ENCODE data around the gene FGF23.
"Not testable (repeated sequence)": the region's sequence is repeated elsewhere in the genome, so short reads cannot be mapped to it uniquely, and the experiment has no call there.

The FGF23 gene

DNA sequence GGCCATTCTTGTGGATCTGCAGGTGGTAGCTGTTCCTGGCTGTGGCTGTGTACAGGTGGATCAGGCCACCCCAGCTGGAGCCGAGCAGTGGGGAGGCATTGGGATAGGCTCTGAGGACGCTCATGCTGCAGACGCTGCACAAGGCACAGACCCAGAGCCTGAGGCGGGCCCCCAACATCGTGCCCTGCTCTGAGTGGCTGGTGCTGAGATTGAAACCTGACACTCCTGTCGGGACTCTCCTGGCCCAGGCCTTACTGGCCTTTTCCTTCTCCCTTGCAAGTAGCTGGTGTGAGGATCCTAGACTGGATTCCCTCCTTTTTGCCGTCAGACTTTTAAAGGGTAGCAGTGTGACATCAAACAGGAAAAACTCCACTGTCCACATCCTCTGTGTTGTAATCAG is at the start of gene FGF23:
TSS of gene FGF23 (minus strand) at position 308 of the 400 bp plus-strand sequence. CDS start at position 178, 130 bp downstream.
- DNase-seq (ENCODE audit: low spot score), result peak; percentile 12

DNA sequence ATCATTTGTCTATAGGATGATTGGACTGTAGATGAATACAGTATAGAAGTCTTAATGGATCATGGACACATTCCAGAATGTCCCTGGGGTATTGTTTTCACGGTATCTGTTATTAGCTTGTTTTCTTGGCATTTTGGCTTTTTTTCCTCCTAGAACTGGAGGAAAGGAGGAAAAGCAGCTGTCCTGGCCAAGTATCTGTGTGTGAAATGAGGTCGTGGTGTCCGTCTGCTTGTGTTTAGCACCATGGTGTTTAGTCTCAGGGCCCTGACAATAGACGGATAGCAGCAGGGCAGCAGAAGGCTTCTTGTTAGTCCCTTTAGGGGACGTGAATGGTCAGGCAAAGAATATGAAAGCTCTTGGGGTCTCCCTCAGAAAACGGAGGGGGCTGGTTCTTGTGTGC is 44.9 kb upstream of the FGF23 start:
- no peak for DNase-seq (ENCODE audit: low spot score)

DNA sequence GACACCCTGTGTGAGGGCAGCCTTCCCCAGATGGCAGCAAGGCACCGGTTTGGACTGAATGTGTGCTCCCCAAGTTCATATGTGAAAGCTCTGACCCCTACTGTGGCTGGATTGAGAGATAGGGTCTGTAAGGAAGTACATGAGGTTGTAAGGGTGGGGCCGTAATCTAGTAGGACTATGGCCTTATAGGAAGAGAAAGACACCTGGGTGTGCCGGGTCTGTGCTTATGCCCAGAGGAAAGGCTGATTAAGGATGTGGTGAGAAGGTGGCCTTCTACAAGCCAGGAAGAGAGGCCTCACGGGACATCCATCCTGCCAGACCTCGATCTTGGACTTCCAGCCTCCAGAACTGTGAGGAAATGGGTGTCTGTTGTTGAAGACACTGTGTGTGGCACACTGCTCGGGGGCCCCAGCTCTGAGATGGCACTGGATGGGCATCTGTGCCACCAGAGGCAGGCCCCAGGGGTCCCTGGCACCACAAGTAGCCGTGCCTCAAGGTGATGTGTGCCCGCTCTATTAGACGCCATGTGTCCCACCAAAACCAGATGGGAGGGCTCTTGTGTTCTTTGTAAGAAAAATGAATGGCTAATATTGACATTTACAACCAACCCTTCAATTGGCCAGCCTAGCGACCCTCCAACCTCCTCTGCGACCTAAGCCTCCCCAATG is 44.1 kb upstream of the FGF23 start:
- DNase-seq (ENCODE audit: low spot score), result no peak

DNA sequence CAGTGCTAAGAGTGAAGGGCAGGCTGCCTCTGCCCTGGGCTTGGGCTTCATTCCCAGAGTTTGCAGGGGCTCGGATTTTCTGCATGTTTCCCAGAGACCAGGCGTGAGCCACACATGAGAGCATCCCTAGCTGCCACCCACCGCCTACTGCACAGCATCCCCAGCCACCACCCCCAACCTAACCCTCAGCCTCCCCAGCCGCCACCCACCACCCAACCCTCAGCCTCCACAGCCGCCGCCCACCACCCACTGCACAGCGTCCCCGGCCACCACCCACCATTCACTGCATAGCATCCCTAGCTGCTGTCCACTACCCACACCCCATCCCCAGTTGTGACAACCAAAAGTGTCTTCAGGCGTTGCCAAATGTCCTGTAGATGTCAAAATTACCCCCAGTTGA is 43.5 kb upstream of the FGF23 start:
- no peak for DNase-seq (ENCODE audit: low spot score)

DNA sequence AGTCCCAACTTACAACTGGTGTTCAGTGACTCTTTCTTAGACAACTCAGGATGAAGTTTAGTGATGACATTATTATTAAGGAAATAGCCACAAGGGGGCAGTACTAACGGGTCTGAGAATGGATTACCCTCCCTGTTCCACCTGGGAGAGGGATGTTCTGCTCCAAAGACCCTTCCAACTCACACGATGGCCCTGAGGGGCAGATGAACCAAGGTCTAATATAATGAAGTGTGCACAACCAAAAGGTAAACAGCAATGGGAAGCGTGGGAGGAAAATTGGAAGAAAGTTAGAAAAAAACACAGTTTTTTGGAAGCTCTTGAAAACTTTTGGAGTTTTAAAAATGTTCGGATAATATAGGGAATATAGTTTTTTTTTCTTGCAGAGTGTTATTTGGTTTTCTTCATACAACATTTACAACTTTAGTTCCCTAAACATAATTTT is 42.1 kb upstream of the FGF23 start:
- peak; percentile 44 for DNase-seq (ENCODE audit: low spot score)

DNA sequence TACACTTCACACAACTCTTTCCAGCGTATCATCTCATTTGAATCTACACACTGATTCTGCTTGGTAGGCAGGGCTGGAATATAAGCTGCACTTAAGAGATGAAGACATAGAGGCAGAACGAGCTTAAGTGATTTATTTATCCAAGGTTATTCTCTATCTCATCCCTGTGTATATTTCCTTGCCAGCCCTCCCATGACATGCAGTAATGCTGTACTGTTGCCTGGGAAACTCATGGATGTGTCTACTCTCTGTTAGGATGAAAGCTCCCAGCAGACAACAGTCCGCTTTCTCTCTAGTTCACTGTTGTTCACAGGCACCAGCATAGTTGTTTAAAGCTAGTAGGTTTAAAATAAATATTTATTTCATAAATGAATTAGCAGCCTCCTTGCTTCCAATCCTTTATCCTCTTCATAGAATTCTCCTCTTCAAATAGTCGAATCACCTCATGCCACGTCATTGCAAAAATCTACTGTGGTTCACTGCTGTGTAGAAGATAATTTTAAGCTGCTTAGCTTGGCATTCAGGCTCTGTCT is 40.7 kb upstream of the FGF23 start:
- DNase-seq (ENCODE audit: low spot score), result no peak

DNA sequence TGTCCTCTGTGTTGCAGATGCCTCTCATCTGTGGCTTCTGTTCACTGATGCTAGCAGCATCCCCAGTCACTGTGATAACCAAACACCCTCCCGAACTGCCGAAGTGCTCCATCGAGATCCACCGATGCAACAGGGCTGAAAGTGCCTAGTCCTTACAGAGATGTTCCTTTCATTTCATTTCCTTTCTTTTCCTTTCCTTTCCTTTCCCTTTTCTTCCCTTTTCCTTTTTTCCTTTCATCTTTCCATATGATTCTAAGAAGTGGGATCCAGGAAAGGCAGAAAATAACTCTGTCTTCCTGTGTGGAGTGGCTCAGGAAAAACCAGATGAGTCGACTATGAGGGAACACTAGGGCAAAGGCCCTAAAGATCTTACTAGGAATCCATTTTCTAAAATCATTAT is 39.4 kb upstream of the FGF23 start:
- DNase-seq (ENCODE audit: low spot score), result no peak

DNA sequence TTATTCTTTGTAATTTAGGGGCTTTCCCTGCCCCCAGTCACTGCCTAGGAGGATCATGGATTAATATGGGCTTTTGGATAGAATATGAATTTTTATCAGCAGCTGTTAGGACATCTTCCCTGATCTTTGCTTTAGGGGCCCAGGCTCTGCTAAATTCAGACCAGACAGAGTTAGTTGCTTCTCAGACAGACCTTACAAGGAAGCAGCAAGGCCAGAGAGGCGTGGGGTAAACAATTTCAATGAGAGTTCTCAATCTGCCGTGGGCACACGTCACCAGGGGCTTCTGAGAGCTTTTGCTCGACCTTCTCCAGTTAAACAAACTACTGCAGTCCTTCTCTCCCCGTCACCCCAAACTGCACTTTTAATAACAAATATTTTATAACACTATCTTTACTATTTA is 38.4 kb upstream of the FGF23 start:
- no peak for DNase-seq (ENCODE audit: low spot score)

DNA sequence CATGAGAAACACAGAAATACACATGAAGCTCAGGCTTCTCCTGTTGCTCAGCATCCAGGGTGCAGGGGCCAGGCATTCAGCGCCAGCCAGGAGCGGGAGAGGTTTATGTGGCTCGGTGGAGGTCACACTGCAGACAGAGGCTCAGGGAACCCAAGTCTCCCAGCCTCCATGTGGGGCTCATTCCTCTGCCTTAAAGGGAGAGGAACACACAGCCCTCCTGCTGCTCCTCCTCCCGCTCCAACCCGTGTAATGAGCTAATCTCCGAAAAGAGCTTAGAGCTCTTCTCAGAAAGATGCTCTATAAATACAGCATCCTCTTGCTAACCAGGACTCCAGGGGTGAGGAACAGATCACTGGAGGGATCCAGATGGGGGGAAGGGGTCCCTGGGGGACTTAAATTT is 37.9 kb upstream of the FGF23 start:
- DNase-seq (ENCODE audit: low spot score), result no peak

DNA sequence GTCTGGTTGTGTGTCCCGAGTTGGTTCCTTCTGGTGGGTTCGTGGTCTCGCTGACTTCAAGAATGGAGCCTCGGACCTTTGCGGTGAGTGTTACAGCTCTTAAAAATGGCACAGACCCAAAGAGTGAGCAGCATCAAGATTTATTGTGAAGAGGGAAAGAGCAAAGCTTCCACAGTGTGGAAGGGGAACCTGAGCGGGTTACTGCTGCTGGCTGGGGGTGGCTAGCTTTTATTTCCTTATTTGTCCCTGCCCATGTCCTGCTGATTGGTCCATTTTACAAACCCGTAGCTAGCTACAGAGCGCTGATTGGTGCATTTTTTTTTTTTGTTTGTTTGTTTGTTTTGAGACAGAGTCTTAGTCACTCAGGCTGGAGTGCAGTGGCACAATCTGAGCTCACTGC is 36.8 kb upstream of the FGF23 start:
- no peak for DNase-seq (ENCODE audit: low spot score)

DNA sequence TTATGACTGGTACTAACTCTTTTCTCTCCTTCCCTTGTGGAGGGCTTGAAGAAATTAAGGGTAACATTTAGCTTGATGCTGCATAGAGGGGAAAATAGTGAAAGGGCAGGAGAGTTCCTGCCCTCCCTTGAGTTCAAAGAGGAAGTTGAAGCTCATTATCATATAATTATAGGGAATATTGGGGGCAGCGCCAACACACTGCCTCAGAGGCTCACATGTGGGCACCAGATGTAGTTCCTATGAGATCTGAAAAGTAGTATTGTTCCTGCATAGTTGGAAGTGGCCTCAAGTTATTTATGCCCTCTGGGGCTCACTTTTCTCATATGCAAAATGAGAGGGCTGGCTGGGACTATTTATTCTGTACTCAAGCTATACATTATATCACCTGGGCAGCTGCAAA is 33.0 kb upstream of the FGF23 start:
- no peak for DNase-seq (ENCODE audit: low spot score)

DNA sequence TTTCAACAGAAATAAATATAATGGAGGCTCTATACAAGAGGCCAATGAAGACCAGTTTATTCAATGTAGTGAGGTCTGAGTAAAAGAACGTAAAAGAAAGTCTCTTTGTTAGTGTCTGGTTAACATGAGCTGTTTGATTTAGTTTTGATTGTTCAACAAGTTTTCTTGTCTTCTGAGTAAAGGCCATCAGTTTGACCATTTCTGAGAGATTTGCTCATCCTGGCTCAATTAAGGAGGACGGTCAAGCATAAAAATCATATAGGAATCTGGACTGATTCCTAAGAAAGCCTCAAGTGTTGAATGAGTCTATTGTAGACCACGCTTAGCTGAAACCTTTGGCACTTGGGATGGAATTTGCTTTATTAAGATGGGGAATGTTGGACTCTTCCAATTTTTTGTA is 32.5 kb upstream of the FGF23 start:
- no peak for DNase-seq (ENCODE audit: low spot score)

DNA sequence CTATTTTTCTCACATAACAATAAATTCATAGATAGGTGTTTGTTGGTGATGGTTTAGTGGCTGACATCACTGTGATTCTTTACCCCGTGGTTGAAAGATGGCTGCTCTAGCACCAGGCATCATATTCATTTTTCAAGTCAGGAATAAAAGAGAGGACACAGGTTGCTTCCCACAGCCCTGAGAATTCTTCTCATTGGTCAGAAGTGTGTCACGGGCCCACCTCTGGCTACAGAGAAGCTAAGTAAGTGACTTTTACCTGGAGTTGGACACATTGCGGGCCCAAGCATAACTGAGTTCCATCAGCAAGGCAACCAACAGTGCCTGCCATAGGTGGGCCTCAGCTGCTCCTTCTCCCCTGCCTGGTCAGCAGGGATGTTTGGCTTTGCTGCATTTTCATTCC is 27.6 kb upstream of the FGF23 start:
- no peak for DNase-seq (ENCODE audit: low spot score)

DNA sequence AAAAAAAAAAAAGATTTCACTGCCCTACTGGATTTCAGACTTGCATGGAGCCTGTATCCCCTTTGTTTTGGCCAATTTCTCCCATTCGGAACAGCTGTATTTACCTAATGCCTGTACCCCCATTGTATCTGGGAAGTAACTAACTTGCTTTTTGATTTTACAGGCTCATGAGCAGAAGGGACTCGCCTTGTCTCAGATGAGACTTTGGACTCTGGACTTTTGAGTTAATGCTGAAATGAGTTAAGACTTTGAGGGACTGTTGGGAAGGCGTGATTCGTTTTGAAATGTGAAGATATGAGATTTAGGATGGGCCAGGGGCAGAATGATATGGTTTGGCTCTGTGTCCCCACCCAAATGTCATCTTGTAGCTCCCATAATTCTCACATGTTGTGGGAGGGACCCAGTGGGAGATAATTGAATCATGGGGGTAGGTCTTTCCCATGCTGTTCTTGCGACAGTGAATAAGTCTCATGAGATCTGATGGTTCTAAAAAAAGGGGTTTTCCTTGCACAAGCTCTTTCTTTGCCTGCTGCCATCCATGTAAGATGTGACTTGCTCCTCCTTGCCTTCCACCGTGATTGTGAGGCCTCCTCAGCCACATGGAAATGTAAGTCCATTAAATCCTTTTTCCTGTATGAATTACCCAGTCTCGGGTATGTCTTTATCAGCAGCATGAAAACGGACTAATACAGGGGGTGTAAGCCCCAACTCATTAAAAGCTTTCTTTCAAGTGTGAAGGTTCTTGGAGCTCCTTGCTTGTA is 25.5 kb upstream of the FGF23 start:
- not testable (repeated sequence) for DNase-seq (ENCODE audit: low spot score)

DNA sequence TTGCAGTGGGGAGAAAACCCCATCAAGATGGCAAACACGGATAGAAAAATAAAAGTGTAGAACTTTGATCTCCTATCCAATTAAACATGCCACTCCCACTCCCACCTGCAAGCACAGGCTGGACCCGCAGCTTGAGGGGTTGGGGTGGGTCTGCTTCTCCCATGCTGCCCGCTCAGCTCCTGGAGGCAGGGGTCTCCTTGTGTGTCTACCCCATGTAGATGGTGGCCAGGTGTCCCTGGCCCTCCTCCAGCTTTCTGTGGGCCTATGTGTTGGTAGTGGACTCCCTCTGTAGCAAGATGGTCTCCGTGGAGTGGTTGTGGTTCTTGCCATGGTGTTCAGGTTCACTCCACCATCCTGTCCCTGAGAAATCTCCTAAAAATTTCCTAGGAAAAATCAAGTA is 23.5 kb upstream of the FGF23 start:
- no peak for DNase-seq (ENCODE audit: low spot score)

DNA sequence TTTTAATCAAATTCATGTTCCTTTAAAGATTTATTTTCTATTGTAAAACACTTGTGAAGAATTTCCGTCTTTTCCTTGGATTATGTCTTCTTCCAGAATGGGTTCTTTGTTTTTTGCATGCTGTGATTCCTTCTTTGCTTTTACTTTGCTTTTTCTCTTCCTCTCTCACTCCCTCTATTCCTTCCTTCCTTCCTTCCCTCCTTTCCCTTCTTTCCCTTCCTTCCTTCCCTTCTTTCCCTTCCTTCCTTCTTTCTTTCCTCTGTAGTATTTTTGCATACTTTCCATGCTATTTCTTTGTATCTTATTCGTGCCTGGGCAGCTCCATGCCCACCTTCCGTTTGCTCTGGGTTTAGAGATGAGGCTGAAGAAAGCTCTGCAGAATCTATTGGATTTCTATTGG is 21.6 kb upstream of the FGF23 start:
- DNase-seq (ENCODE audit: low spot score), result no peak

DNA sequence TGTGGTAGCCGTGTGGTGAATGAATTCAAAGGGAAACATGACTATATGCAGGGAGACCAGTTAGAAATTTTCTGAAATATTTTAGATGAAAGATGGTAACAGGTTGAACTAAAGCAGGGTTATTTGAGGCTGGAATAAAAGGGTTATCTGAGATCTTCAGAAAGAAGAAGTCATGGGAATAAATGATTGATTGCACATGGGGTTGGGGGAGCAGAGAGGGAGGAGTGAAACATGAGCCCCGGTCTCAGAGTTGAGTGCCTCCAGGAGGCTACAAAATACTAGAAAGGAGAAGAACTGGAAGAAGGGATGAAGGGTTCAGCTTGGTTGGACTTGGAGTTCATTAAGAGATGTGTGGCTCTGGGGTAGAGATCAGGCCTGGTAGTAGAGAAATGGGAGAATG is 16.3 kb upstream of the FGF23 start:
- no peak for DNase-seq (ENCODE audit: low spot score)

DNA sequence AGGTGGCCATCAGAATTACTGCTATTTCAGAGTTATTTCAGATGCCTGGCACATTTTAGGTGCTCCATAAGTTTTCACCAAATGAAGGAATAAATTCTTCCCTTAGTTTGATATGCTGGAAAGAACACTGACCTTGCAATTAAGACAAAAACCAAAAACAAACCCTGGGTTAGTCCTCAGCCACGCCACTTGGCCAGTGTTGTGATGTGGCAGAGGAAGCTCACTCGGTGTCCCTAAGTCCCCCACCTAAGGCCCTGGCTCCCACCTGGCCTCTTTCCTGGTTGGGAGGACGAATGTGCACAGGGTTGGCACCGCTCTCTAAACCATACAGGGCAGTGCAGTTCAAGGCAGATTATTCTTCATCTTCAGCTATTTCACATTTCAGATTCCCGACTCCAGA is 13.7 kb upstream of the FGF23 start:
- DNase-seq (ENCODE audit: low spot score), result no peak

DNA sequence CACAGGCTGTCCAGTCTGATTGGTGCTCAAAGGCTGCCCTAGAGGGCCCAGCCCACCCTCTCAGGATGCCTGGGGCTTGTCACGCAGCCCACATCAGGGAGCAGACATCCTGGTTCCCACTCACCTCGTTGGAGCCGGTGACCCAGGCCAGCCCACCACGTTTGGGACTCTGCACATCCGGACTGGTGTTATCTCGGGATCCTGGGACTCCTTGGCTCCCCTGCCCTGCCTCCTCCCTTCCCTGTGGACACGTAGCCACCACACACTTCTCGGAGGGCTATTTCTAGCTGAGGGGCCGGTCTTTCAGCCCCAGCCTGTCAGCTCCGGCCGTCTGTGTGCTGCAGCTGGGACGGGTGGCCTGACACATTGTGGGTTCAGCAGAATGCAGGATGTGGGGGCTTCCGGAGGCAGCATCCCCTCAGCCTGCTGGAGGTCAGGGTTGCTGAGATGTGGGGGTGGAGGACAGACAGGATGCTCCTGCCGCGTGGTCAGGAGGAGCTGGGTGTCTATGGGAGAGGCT is 12.8 kb upstream of the FGF23 start:
- no peak for DNase-seq (ENCODE audit: low spot score)

DNA sequence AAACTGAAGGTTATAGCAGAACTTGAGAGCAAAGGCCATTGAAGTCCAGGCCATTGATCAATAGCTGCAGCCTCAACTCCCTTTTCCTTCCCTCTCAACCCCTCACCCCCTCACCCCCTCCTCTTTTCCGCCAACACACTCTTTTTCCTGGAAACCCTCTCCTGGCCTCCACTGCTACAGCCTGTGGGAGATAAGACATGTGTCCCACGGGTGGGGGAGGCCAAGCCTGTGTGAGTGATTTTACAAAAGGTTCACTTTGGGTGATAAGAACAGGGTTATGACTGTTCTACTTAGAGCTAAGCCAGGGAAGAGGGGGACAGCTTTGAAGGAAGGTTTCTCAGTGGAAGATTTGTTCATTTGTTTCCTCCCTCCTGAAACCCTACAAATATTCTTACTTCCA is 9.2 kb upstream of the FGF23 start:
- DNase-seq (ENCODE audit: low spot score), result no peak

DNA sequence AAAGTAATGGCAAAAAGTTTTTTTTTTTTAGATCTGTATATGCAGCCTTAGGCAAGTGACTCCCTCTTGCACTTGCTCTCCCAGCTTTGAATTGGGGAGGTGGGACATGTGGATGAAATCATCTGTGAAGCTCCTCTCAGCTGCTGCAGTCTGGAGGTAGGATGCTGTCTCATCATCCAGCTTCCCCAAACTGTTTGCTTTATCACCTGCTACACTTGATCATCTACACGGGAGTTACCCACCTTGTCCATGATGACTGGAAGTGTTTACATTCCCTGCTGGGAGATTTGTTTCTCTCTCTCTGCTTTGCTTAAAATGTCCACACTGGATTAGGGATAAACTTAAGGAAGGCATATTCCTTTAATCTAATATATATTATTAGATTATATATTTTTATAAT is 8.5 kb upstream of the FGF23 start:
- no peak for DNase-seq (ENCODE audit: low spot score)

DNA sequence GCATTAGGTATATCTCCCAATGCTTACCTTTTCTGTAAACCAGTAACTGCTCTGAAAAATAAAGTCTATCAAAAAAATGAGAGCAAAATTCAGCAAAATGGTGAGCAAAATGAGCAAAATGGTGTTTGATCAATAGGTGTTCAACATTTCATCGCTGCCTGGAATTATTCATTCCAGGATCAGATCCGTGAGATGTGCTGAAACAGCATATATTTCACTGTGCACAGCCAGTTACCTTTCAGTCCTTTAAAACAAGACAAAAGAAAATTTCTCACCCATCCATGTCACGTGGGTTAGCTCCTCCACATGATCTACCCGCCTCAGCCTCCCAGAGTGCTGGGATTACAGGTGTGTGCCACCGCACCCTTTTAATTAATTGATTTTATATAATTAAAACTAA is 8.1 kb upstream of the FGF23 start:
- DNase-seq (ENCODE audit: low spot score), result no peak

DNA sequence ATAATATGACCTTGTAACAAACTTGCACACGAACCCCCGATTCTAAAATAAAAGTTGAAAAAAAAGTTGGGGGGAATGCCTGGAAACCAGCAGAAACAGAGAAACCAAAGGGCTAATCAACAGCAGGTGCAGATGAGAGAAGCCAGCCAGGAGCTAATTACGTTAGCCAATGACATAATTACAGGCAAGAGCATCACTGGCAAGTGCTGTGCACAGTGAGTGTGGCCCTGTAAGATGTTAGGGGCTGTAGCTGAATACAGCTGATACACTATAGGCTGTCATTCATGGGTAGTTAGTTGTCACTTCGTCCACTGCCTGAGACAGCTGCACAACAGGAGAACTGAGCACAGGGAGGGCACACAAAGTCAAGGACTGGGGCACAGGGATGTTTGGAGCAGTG is 7.3 kb upstream of the FGF23 start:
- no peak for DNase-seq (ENCODE audit: low spot score)

All from kidney tubule cell (primary cell).